Measurements from ENCODE around the gene ALDH7A1. TPM values are rescaled to one million over a fixed set of nuclear protein-coding genes. Genes with fewer than 3 reads are reported as not detected.

The ALDH7A1 gene
- total RNA-seq, 1 experiment from 2014 or later, result 176 TPM

- ChIA-PET POLR2A (no interaction called here), CTCF (interaction anchor here (0.6 kb wide), 1 partner anchor 50 kb away, joined by 3 read pairs; no protein-coding TSS in a partner anchor)
- H3K9me3 Mint-ChIP-seq, result no peaks in the 10 kb centered on the region
- H3K36me3 Mint-ChIP-seq, result peaks cover 52% of the 10 kb centered on the region
- ATAC-seq (no peak), DNase-seq (ENCODE audit: low spot score) (no peak)
- no peak overlapping the region for H3K27ac Mint-ChIP-seq
- H3K4me3 Mint-ChIP-seq, result no peak overlapping the region
- TF ChIP-seq HMGA2 (CRISPR knock-in tag; IDR thresholded peaks at IDR 0.05) (no peak), SOX15 (CRISPR knock-in tag; IDR thresholded peaks at IDR 0.05) (no peak), TEAD1 (CRISPR knock-in tag; IDR thresholded peaks at IDR 0.05) (no peak), NFE2L1 (CRISPR knock-in tag; IDR thresholded peaks at IDR 0.05) (no peak), ATF6 (CRISPR knock-in tag; IDR thresholded peaks at IDR 0.05) (no peak), ZBTB43 (CRISPR knock-in tag; IDR thresholded peaks at IDR 0.05) (no peak), SMAD3 (CRISPR knock-in tag; IDR thresholded peaks at IDR 0.05; ENCODE audit: borderline replicate concordance) (no peak), ZSCAN18 (CRISPR knock-in tag; IDR thresholded peaks at IDR 0.05) (no peak), ZNF671 (CRISPR knock-in tag; IDR thresholded peaks at IDR 0.05) (no peak), ZNF317 (CRISPR knock-in tag; IDR thresholded peaks at IDR 0.05; ENCODE audit: borderline replicate concordance, low read depth) (no peak), EMX1 (CRISPR knock-in tag; IDR thresholded peaks at IDR 0.05) (no peak), E2F1 (CRISPR knock-in tag; IDR thresholded peaks at IDR 0.05) (no peak), ZNF416 (CRISPR knock-in tag; IDR thresholded peaks at IDR 0.05) (no peak), ZNF232 (CRISPR knock-in tag; IDR thresholded peaks at IDR 0.05) (no peak)
- H3K4me1 Mint-ChIP-seq, result peaks cover 6% of the 10 kb centered on the region
- H3K27me3 Mint-ChIP-seq (ENCODE audit: low read depth), result no peaks in the 10 kb centered on the region
These were observed 108.7 kb downstream of the ALDH7A1 start for GRCh38 chr5:126486332-126486731.

- peaks cover 58% of the 10 kb centered on the region for H3K36me3 Mint-ChIP-seq
- H3K27ac Mint-ChIP-seq, result no peak overlapping the region
- DNase-seq (ENCODE audit: low spot score) (no peak), ATAC-seq (no peak)
- ChIA-PET CTCF (interaction anchor here (0.7 kb wide), 1 partner anchor 764 kb away, joined by 3 read pairs; no protein-coding TSS in a partner anchor), POLR2A (no interaction called here)
- H3K9me3 Mint-ChIP-seq, result no peaks in the 10 kb centered on the region
- no peaks in the 10 kb centered on the region; the same call in 1 of the 2 replicates for H3K4me1 Mint-ChIP-seq
- H3K4me3 Mint-ChIP-seq, result no peak overlapping the region
- H3K27me3 Mint-ChIP-seq (ENCODE audit: low read depth), result no peaks in the 10 kb centered on the region
- TF ChIP-seq TEAD4 (CRISPR knock-in tag; IDR thresholded peaks at IDR 0.05), result no peak
- no peak for TF ChIP-seq PREB (CRISPR knock-in tag; IDR thresholded peaks at IDR 0.05; ENCODE audit: borderline replicate concordance)
- TF ChIP-seq E2F4 (CRISPR knock-in tag; IDR thresholded peaks at IDR 0.05; ENCODE audit: borderline replicate concordance, low read depth), result no peak
- no peak for TF ChIP-seq ZNF396 (CRISPR knock-in tag; IDR thresholded peaks at IDR 0.05; ENCODE audit: borderline replicate concordance)
- no peak for TF ChIP-seq ERG (CRISPR knock-in tag; IDR thresholded peaks at IDR 0.05)
- no peak for TF ChIP-seq ZNF281 (CRISPR knock-in tag; IDR thresholded peaks at IDR 0.05)
- TF ChIP-seq ZNF512 (CRISPR knock-in tag; IDR thresholded peaks at IDR 0.05; ENCODE audit: borderline replicate concordance), result no peak
These were observed 110.8 kb downstream of the ALDH7A1 start for GRCh38 chr5:126484253-126484652.

Measured in WTC11 (cell line).